B cell (primary cell): ENCODE measurements around the gene PIK3R1. TPM values are rescaled to one million over a fixed set of nuclear protein-coding genes. Genes with fewer than 3 reads are reported as not detected.

Source experiments
- ATAC-seq: fragments of 200-7000 bp; cut with Tn5 transposase; one replicate; pipeline ENCODE4 v1.10.0; 2021; ENCODE audit warnings: low read depth, mild to moderate bottlenecking, moderate number of reproducible peaks, moderate library complexity
- CTCF ChIA-PET: fragments of 350-600 bp; sonication (Branson Sonifier 250); formaldehyde crosslinking; loops from one replicate; lab custom pipeline; 2021; ENCODE audit warnings: antibody characterized with exemption, inconsistent platforms; lab: Charles Lee
- POLR2A ChIA-PET: fragments of 350-600 bp; sonication (Branson Sonifier 250); formaldehyde crosslinking; loops from one replicate; lab custom pipeline; 2021; ENCODE audit warnings: antibody characterized with exemption; lab: Charles Lee
- DNase-seq: peaks from one replicate; pipeline ENCODE4 v3.0.0; 2013
- H2AFZ ChIP-seq: 2 replicates; pipeline ENCODE4 v1.6.1; 2012; ENCODE audit warnings: mild to moderate bottlenecking, low read depth, low read length; ENCODE audit not compliant: insufficient read depth, poor library complexity, severe bottlenecking
- H3K27ac ChIP-seq, 2 donors: 1 replicate in 1 of 2; 2 replicates in 1 of 2; pipeline ENCODE4 v1.5.1; 2012 to 2013; ENCODE audit warnings: low read length in 2 of 2, mild to moderate bottlenecking in 2 of 2, moderate library complexity in 1 of 2
- H3K27me3 ChIP-seq, 4 experiments: fragments of 200-600 bp in 1 of 4; sonication (generic) in 1 of 4; replicated peaks in 1 of 4; 1 replicate in 2 of 4; 2 replicates in 2 of 4; pipeline versions ENCODE4 v1.6.1 to v1.7.0; 2013 to 2016; ENCODE audit warnings: low read length in 3 of 4, mild to moderate bottlenecking in 2 of 4, mixed read lengths in 1 of 4, moderate library complexity in 1 of 4; ENCODE audit not compliant: insufficient read depth in 4 of 4, control insufficient read depth in 3 of 4; ENCODE audit errors: control extremely low read depth in 1 of 4
- H3K36me3 ChIP-seq, 2 experiments: replicated peaks in 1 of 2; 1 replicate in 1 of 2; 2 replicates in 1 of 2; pipeline versions ENCODE4 v1.6.1 to v1.7.1; 2013; ENCODE audit warnings: low read length in 1 of 2; ENCODE audit not compliant: insufficient read depth in 2 of 2, control insufficient read depth in 1 of 2; ENCODE audit errors: control extremely low read depth in 1 of 2, extremely low read depth in 1 of 2
- H3K4me1 ChIP-seq, 2 donors: fragments of 200-600 bp in 1 of 2; sonication (generic) in 1 of 2; 1 replicate in 1 of 2; 2 replicates in 1 of 2; pipeline versions ENCODE4 v1.5.1 to v1.6.1; 2013 to 2017; ENCODE audit warnings: low read length in 2 of 2; ENCODE audit not compliant: control insufficient read depth in 2 of 2, insufficient read depth in 2 of 2
- H3K4me2 ChIP-seq: replicated peaks from 2 replicates; pipeline ENCODE3; 2012; ENCODE audit warnings: mild to moderate bottlenecking, low read depth, low read length; ENCODE audit not compliant: poor library complexity, severe bottlenecking
- H3K4me3 ChIP-seq, 5 experiments: fragments of 200-600 bp in 1 of 5; sonication (generic) in 1 of 5; 1 replicate in 3 of 5; 2 replicates in 2 of 5; pipeline versions ENCODE4 v1.5.1 to v1.7.0; 2011 to 2016; ENCODE audit warnings: low read length in 4 of 5, mild to moderate bottlenecking in 4 of 5, low read depth in 2 of 5, control low read depth in 1 of 5, moderate library complexity in 1 of 5; ENCODE audit not compliant: insufficient read depth in 1 of 5; ENCODE audit errors: control extremely low read depth in 1 of 5, extremely low read depth in 1 of 5
- H3K79me2 ChIP-seq: fragments of 200-600 bp; sonication (generic); one replicate; pipeline ENCODE4 v1.6.0; 2016; ENCODE audit warnings: low read length; ENCODE audit not compliant: control insufficient read depth, insufficient read depth
- H3K9ac ChIP-seq: fragments of 200-600 bp; sonication (generic); 2 replicates; pipeline ENCODE4 v1.6.1; 2017; ENCODE audit warnings: mild to moderate bottlenecking, low read length, moderate library complexity
- H3K9me3 ChIP-seq, 3 donors: one replicate each; pipeline versions ENCODE4 v1.6.1 to v1.7.1; 2013; ENCODE audit warnings: low read length in 2 of 3; ENCODE audit not compliant: control insufficient read depth in 2 of 3, insufficient read depth in 1 of 3; ENCODE audit errors: control extremely low read depth in 1 of 3
- H4K20me1 ChIP-seq: 2 replicates; pipeline ENCODE4 v1.6.0; 2012; ENCODE audit warnings: mild to moderate bottlenecking, low read length; ENCODE audit not compliant: insufficient read depth, control insufficient read depth, poor library complexity, severe bottlenecking
- H3K27ac Mint-ChIP-seq: one replicate; pipeline ENCODE4 v1.8.0; 2021; ENCODE audit warnings: mixed read lengths
- H3K27me3 Mint-ChIP-seq: one replicate; pipeline ENCODE4 v1.8.0; 2021; ENCODE audit warnings: mixed read lengths
- H3K4me1 Mint-ChIP-seq: one replicate; pipeline ENCODE4 v1.8.0; 2021; ENCODE audit warnings: mixed read lengths
- H3K4me3 Mint-ChIP-seq: one replicate; pipeline ENCODE4 v1.8.0; 2021; ENCODE audit warnings: mixed read lengths
- H3K9me3 Mint-ChIP-seq: one replicate; pipeline ENCODE4 v1.8.0; 2022; ENCODE audit warnings: mixed read lengths; ENCODE audit not compliant: insufficient read depth
- EZH2 ChIP-seq: IDR thresholded peaks from 2 replicates; pipeline ENCODE4 v1.6.1; 2012; ENCODE audit warnings: borderline replicate concordance, low read depth, mild to moderate bottlenecking, moderate library complexity, low read length; ENCODE audit not compliant: insufficient read depth, poor library complexity, severe bottlenecking
- WGBS: methylation state at CpG from one replicate; pipeline ENCODE4 v1.1.5; 2013; ENCODE audit warnings: missing lambda C conversion rate; ENCODE audit not compliant: insufficient coverage; 5-methylcytosine and 5-hydroxymethylcytosine counted together
- intact Hi-C: fragments of 100-400 bp; cut with micrococcal nuclease; formaldehyde crosslinking; loops from one replicate; pipeline ENCODE4 v1.10.0; 2022
- polyA plus RNA-seq: library from polyadenylated mRNA; depleted of rRNA; stranded (reverse); fragments of >200 nt; gene quantifications from 2 replicates; pipeline ENCODE4 v1.2.3, GENCODE V29; 2012
- total RNA-seq, 2 donors: library from RNA; stranded (reverse); fragments of 120-200 nt in 1 of 2; gene quantifications; 1 replicate in 1 of 2; 2 replicates in 1 of 2; pipeline versions ENCODE4 v1.2.3 to v1.2.4, GENCODE V29; 2013 to 2022
- TF ChIP-seq, protein P1 (sequence below): fragments of 200-600 bp; IDR thresholded peaks from one replicate; pipeline ENCODE4 v1.8.0; 2022; ENCODE audit warnings: antibody characterized with exemption, mild to moderate bottlenecking

Gene PIK3R1
- total and polyA plus RNA-seq, 2 donors (not counting 1 experiment from before 2014, with no cell fraction given): 5.6 to 63.8 TPM

GRCh38 chr5:68282001-68282400 is 66.4 kb downstream of the PIK3R1 start:
- POLR2A ChIA-PET: no interaction called here

DNA sequence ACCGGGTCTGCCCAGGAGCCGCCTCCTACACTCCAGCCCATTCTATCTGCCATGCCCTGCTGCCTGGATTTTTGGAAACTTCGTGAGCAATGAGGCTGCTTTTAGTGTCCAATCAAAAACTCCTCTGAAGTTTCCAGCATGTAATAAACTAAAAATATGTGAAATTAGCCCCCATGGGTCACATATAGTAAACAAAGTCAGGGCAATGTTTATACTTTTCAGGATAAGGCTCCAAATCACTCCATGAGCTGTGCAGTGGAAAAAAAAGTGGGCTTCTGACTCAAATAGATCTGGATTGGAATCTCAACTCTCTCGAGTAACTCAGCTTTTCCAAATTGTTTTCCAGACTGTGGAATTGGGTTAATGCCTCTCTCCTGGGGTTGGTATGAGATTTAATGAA is 68.2 kb downstream of the PIK3R1 start:
- 100% methylated on average over 2 of the region's 4 CpGs for WGBS
- H3K9ac ChIP-seq: no peak overlapping the region
- no peak overlapping the region for H2AFZ ChIP-seq
- H4K20me1 ChIP-seq: no peaks in the 10 kb centered on the region
- peak overlapping the region in 1 of 2 donors; percentile 70 for H3K27ac ChIP-seq
- Mint-ChIP-seq H3K4me3 (no peak overlapping the region), H3K27me3 (no peaks in the 10 kb centered on the region), H3K4me1 (peaks cover 36% of the 10 kb centered on the region), H3K27ac (peak overlapping the region; percentile 28), H3K9me3 (no peaks in the 10 kb centered on the region)
- CTCF ChIA-PET: interaction anchor here (0.6 to 1.8 kb wide), 8 partner anchors 11 to 675 kb away, joined by 3 to 6 read pairs (median 3); no protein-coding TSS in a partner anchor
- peaks cover 5% of the 10 kb centered on the region for H3K79me2 ChIP-seq
- H3K9me3 ChIP-seq: no peaks in the 10 kb centered on the region
- no peak for DNase-seq
- peaks cover 29 to 30% of the 10 kb centered on the region in 2 donors for H3K4me1 ChIP-seq
- POLR2A ChIA-PET: no interaction called here
- H3K36me3 ChIP-seq: peaks cover 6 to 53% of the 10 kb centered on the region in 2 experiments
- no peak overlapping the region for H3K4me3 ChIP-seq
- intact Hi-C loops: loop anchor here (10.0 kb wide), 2 partner anchors 281 to 361 kb away; no protein-coding TSS in a partner anchor
- ATAC-seq: no peak
- no peak overlapping the region for H3K4me2 ChIP-seq
- TF ChIP-seq, protein P1, sequence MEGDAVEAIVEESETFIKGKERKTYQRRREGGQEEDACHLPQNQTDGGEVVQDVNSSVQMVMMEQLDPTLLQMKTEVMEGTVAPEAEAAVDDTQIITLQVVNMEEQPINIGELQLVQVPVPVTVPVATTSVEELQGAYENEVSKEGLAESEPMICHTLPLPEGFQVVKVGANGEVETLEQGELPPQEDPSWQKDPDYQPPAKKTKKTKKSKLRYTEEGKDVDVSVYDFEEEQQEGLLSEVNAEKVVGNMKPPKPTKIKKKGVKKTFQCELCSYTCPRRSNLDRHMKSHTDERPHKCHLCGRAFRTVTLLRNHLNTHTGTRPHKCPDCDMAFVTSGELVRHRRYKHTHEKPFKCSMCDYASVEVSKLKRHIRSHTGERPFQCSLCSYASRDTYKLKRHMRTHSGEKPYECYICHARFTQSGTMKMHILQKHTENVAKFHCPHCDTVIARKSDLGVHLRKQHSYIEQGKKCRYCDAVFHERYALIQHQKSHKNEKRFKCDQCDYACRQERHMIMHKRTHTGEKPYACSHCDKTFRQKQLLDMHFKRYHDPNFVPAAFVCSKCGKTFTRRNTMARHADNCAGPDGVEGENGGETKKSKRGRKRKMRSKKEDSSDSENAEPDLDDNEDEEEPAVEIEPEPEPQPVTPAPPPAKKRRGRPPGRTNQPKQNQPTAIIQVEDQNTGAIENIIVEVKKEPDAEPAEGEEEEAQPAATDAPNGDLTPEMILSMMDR: no peak
- TF ChIP-seq EZH2: no peak
- no peaks in the 10 kb centered on the region for H3K27me3 ChIP-seq

More at GRCh38 chr5:68282001-68282400, 66.4 kb downstream of the PIK3R1 start:
- ATAC-seq: no peak
- Mint-ChIP-seq H3K27me3 (no peaks in the 10 kb centered on the region), H3K4me1 (peaks cover 20% of the 10 kb centered on the region), H3K9me3 (no peaks in the 10 kb centered on the region), H3K4me3 (no peak overlapping the region), H3K27ac (no peak overlapping the region)
- Histone ChIP-seq H2AFZ (no peak overlapping the region), H3K27me3 (no peaks in the 10 kb centered on the region), H3K9me3 (no peaks in the 10 kb centered on the region), H3K27ac (peak overlapping the region in 1 of 2 donors; percentile 23), H3K36me3 (peaks cover 8 to 63% of the 10 kb centered on the region in 2 experiments), H3K79me2 (no peaks in the 10 kb centered on the region), H4K20me1 (no peaks in the 10 kb centered on the region), H3K4me2 (no peak overlapping the region), H3K4me1 (peaks cover 17 to 19% of the 10 kb centered on the region in 2 donors), H3K4me3 (no peak overlapping the region), H3K9ac (no peak overlapping the region)
- WGBS: 100% methylated on average over 4 of the region's 4 CpGs
- no peak for DNase-seq
- no peak for TF ChIP-seq EZH2
- TF ChIP-seq, protein P1: no peak
- intact Hi-C loops: loop anchor here (10.0 kb wide), 2 partner anchors 283 to 363 kb away; no protein-coding TSS in a partner anchor
- CTCF ChIA-PET: no interaction called here
